HG02840 (cell line): ENCODE results near the gene GLO1.
A peak's percentile ranks its signal among the peaks of the same experiment; 100 is the strongest.

Experiments
- ATAC-seq: cut with Tn5 transposase; IDR thresholded peaks from one replicate; pipeline ENCODE4 v1.9.1; 2021; ENCODE audit warnings: mild to moderate bottlenecking, moderate library complexity, moderate number of reproducible peaks; ENCODE audit not compliant: unreplicated experiment, low FRiP score

Gene GLO1

DNA sequence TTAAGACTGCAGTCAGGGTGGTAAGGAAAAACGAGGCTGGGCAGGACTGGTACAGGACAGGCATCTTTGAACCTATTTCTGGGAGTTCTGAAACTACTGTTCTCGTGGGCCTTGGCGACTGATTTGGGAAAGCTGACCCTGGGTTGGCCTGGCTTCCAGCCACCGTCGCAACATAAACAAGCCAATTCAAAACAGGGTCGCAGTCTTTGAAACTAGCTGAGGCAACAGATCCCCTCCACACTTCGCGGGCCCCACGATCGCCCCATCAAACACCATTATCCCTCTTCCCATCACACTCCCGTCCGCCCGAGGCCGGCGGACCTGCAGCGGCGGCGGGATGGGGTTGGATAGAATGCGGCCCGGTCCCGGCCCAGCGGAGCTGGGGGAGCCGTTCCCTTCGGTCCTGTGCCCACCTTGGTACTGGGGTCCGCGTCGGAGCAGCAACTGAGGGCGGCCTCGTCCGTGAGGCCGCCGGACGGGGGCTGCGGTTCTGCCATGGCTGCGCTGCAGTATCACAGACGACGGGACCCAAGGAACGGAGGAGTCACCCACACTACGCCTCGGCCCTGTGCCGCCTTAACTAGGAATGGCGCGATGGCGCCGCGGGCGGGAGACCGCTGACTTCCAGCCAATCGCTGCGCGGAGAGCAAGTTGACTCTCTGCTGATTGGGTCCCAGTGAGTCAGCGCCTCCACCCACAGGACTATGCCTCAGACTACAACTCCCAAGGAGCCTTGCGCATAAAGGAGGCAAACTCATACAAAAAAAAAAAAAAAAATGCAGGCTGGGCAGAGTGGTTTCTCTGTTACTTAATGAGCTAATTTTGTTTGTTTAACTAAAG, at the start of gene GLO1:
Gene GLO1, minus strand, starts transcription at position 588 of the 840 bp plus-strand sequence. Its CDS starts 91 bp downstream, at position 497.
- ATAC-seq, result peak; percentile 99

GRCh38 chr6:38750968-38751615, 48.1 kb upstream of the GLO1 start:
- ATAC-seq, result no peak

DNA sequence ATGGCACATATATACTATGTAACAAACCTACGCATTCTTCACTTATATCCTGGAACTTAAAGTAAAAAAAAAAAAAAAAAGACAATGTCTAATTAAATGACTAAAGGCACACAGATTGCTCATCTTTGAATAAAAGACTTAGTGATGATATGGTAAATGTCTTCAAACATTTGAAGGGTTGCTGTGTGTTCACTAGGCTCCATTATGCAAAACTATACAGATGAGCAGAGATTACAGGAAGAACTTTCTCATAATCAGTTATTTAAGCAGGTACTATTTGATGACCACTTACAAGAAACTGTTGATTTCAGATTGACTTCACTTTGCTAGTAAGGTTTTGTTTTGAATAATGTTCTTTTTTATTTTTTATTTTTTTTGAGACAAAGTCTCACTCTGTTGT, 46.5 kb upstream of the GLO1 start:
- no peak for ATAC-seq

DNA sequence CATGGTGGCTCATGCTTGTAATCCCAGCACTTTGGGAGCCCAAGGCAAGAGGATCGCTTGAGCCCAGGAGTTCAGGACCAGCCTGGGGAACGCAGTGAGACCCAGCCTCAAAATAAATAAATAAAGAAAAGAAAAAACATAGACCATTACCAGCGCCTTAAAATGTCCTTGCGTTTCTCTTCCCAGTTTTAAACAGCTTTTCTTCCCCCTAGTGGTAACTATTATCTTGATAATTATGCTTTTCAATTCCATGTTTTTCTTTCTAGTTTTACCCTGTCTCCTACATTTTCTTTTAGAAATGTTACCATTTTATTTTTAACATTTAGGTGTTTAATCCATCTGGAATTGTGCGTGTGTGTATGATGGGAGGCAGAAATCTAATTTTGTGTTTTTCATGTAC, 36.6 kb upstream of the GLO1 start:
- no peak for ATAC-seq

GRCh38 chr6:38738261-38738660, 35.3 kb upstream of the GLO1 start:
- ATAC-seq, result no peak

DNA sequence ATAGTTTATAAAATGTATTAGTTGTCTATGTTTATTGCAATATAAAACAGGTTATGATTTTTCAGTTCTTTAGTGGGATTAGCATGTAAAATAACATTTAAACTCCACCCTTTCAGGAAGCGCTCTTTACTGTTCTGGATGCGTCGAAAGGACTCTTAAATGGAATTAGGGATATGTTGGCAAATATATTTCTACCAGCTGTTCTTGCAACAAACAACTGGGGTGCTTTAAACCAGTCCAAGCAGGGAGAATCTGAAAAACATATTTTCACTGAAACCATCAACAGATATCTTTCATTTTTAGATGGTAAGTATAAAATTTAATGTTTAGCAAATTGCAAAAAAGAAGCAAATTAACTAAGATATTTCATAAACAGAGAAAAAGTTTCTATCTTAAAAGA, 34.0 kb upstream of the GLO1 start:
- no peak for ATAC-seq

GRCh38 chr6:38730140-38730862, 27.4 kb upstream of the GLO1 start:
- ATAC-seq, result no peak

DNA sequence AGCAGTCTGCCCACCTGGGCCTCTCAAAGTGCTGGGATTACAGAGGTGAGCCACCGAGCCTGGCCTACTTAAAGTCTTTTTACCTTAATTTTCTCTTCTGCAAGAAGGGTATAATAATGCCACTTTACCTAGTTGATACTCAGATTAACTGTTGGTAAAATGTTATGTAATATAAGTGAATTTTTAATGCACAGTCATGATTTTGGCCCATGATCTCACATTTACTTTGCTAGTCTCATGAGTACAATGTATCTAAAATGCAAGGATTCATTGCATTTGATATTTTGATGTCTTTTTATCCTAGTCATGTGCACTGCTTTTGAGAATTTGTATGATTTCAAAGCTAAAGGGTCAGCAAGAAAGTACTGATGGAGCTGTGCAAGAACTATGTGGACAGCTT, 25.3 kb upstream of the GLO1 start:
- ATAC-seq, result no peak

- no peak for ATAC-seq
Measured at GRCh38 chr6:38725414-38726183, 22.7 kb upstream of the GLO1 start.

DNA sequence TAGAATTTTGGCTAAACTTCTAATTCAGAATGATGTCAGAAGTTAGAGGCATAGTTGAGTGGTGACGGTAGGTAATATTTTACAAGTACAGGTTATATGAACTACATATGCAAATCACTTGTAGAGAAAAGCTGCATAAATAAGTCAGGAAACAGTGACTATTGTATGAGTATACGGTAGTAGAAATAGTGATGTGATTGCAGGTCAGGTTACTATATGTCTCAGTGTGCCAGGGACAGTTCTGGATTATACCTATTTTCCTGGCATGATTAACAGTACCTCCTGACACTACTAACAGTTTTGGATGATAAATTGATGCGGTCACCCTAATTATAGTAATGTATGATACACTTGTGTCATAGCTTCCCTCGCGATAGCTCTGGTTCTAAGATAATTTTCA, 21.4 kb upstream of the GLO1 start:
- no peak for ATAC-seq

GRCh38 chr6:38723783-38724182, 20.8 kb upstream of the GLO1 start:
- no peak for ATAC-seq

GRCh38 chr6:38722727-38723334, 19.9 kb upstream of the GLO1 start:
- no peak for ATAC-seq

- no peak for ATAC-seq
Measured at GRCh38 chr6:38722038-38722437, 19.1 kb upstream of the GLO1 start.

GRCh38 chr6:38720295-38720694, 17.4 kb upstream of the GLO1 start:
- no peak for ATAC-seq

- no peak for ATAC-seq
Measured at GRCh38 chr6:38719358-38719757, 16.4 kb upstream of the GLO1 start.

- no peak for ATAC-seq
Measured at GRCh38 chr6:38716825-38717224, 13.9 kb upstream of the GLO1 start.

- ATAC-seq, result no peak
Measured at GRCh38 chr6:38715016-38715689, 12.2 kb upstream of the GLO1 start, which contains the start of gene DNAH8. TSS of gene DNAH8 (plus strand) at chr6:38715311. CDS start at chr6:38722810, 7,499 bp downstream.

DNA sequence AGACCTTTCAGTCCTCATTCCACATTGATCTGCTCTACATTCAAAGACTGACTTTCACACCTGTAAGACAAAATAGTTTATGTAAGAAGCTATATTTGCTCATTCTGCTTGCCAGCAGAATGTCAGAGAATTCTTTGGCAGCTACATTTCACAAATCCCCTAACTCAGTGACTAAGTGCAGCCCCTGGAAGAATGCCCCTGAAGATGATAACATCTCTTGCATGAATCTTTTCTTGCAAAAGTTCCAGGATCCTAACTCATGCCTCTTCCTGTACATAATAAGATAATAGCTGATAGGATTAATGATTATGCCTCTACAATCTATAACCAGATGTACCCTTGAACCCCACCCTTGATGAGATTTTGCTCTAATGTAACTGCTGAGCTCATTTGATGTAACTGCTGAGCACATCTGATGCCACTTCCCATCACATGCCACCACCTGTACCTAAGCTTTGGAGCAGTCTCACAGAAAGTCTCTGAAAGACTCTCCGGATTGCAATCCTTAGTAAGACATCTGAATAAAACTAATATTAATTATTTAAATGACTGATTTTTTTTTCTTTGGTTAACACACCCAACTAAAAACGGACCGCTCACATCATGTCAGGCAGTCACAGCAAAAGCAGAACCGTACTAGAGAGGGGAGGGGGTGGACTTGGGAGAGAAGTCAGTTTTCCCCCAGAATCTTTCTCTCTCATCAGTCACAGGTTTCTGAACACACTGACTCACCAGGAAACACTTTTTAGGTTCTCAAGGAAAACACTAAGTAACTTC, 11.5 kb upstream of the GLO1 start:
- no peak for ATAC-seq

DNA sequence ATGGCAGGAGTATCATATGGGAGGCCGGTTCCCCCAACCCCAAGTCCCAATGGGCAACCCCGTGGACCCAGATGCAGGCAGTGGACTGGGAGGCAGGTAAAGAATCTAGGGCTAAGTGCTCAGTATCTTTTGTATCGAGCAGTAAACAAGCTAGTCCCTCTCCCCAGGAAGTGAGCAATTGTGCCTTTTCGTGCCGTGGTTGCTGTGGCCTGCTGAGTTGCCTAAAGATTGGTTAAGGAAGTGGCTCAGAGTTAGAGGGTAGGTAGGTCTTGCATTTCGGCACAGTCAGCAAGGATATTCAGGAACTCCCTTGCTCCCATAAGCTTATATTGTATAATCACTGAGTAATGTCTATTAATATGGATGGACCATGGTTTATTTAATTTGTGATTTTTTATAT, 10.9 kb upstream of the GLO1 start:
- no peak for ATAC-seq
